GM06990 (cell line): ENCODE results near the gene USP20.
A peak's percentile ranks its signal among the peaks of the same experiment; 100 is the strongest.

Experiments used
- DNase-seq: peaks from one replicate; pipeline ENCODE4 v3.0.0-alpha.2; 2011; ENCODE audit not compliant: insufficient read length; ENCODE audit errors: extremely low read depth
- H3K27me3 ChIP-seq: replicated peaks from 2 replicates; pipeline ENCODE4 v1.6.0; 2011; ENCODE audit warnings: low read length; ENCODE audit not compliant: control insufficient read depth, insufficient read depth
- H3K36me3 ChIP-seq: 2 replicates; pipeline ENCODE4 v1.5.1; 2011; ENCODE audit warnings: low read length; ENCODE audit not compliant: control insufficient read depth, insufficient read depth
- H3K4me3 ChIP-seq: replicated peaks from 2 replicates; pipeline ENCODE4 v1.5.1; 2011; ENCODE audit warnings: low read depth, mild to moderate bottlenecking, control low read depth, low read length
- CTCF ChIP-seq: IDR thresholded peaks from 2 replicates; pipeline ENCODE4 v1.5.1; 2011; ENCODE audit warnings: low read length, control low read depth, mild to moderate bottlenecking, inconsistent platforms; ENCODE audit not compliant: insufficient read depth, poor library complexity, severe bottlenecking

USP20 gene

GRCh38 chr9:129865668-129866320, 30.5 kb downstream of the USP20 start:
- Histone ChIP-seq H3K27me3 (no peaks in the 10 kb centered on the region), H3K36me3 (peaks cover 10% of the 10 kb centered on the region), H3K4me3 (no peak overlapping the region)
- DNase-seq = no peak
- TF ChIP-seq CTCF = no peak

DNA sequence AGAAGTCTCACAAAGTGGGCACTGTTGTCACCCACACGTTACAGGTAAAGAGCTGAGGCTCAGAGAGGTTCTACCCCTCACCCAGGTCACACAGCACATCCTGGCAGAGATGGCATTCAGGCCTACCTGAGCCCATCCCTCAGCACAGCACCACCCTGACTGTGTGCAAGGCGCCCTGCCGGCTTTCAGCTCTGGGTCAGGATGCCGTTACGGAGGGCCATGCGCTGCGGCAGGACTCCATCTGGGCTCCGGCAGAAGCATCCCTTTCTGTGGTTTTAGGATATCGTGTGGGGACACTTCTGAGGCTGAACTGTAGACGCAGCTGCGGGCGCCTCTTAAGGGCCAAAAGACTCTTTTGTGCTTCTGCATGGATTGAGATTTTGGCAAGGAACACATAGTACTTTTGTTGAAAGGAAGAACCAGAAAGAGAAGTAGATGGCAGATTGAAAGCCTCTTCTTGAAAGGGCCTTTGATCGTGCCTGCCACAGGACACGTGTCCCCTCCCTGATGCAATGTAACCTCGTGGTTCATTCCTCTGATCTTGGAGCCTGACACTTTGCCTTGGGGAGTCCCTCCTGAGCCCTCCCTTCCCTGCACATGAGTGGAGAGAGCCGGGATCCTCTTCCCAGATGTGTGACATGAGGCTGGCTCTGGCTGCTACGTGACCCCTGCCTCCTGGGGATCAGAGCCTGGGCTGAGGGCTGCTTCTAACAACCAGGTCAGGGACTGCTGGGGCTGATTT, 31.3 kb downstream of the USP20 start:
- TF ChIP-seq CTCF = no peak
- peaks cover 10% of the 10 kb centered on the region for H3K36me3 ChIP-seq
- DNase-seq = no peak
- H3K27me3 ChIP-seq = no peaks in the 10 kb centered on the region
- H3K4me3 ChIP-seq = no peak overlapping the region

GRCh38 chr9:129867136-129868022, 32.1 kb downstream of the USP20 start:
- TF ChIP-seq CTCF = peak; percentile 29
- Histone ChIP-seq H3K27me3 (no peaks in the 10 kb centered on the region), H3K4me3 (no peak overlapping the region), H3K36me3 (peaks cover 10% of the 10 kb centered on the region)
- no peak for DNase-seq

DNA sequence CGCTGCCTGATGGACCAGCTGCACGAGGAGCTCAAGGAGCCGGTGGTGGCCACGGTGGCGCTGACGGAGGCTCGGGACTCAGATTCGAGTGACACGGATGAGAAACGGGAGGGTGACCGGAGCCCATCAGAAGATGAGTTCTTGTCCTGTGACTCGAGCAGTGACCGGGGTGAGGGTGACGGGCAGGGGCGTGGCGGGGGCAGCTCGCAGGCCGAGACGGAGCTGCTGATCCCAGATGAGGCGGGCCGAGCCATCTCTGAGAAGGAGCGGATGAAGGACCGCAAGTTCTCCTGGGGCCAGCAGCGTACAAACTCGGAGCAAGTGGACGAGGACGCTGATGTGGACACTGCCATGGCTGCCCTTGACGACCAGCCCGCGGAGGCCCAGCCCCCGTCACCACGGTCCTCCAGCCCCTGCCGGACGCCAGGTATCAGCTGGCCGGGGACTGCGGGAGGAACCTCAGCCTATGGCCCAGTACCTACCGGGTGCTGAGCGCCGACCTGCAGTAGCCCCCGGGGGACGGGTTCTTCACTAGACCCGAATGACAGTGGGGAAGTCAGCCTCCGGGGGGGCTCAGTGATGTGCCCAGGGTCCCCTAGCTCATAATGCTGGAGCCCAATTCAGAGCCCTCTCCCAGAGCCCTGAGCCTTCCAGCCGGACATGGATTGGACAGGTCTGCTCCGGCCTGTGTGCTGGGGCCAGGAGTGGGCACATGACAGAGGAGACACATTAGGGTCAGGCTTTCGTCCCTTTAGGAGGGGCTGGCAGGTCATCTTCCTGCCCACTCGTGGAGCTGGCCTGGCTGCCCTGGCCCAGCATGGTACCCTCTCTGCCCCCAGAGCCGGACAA, 33.0 kb downstream of the USP20 start:
- H3K27me3 ChIP-seq = no peaks in the 10 kb centered on the region
- peaks cover 7% of the 10 kb centered on the region for H3K36me3 ChIP-seq
- no peak overlapping the region for H3K4me3 ChIP-seq
- no peak for TF ChIP-seq CTCF
- peak; percentile 25 for DNase-seq

- no peak for TF ChIP-seq CTCF
- Histone ChIP-seq H3K36me3 (peaks cover 7% of the 10 kb centered on the region), H3K27me3 (no peaks in the 10 kb centered on the region), H3K4me3 (no peak overlapping the region)
- DNase-seq = peak; percentile 68
Measured at GRCh38 chr9:129868872-129869486, 33.7 kb downstream of the USP20 start.
